ENCODE results near the gene INPP5A.
A peak's percentile ranks its signal among the peaks of the same experiment; 100 is the strongest.
"Not testable (repeated sequence)": the region's sequence is repeated elsewhere in the genome, so short reads cannot be mapped to it uniquely, and the experiment has no call there.

INPP5A gene

GRCh38 chr10:132679217-132679595 lies 141.6 kb downstream of the INPP5A start:
- TF ChIP-seq CTCF (IDR thresholded peaks at IDR 0.05; ENCODE audit: low read length, missing control alignments): no peak
- no peak for DNase-seq (ENCODE audit: low read depth)
- H3K4me3 ChIP-seq (replicated peaks; ENCODE audit: low read depth, low read length): no peak overlapping the region

- H3K4me3 ChIP-seq (replicated peaks; ENCODE audit: low read depth, low read length): no peak overlapping the region
- TF ChIP-seq CTCF (IDR thresholded peaks at IDR 0.05; ENCODE audit: low read length, missing control alignments): no peak
- no peak for DNase-seq (ENCODE audit: low read depth)
Measured at GRCh38 chr10:132679640-132680039, 142.1 kb downstream of the INPP5A start.

- DNase-seq (ENCODE audit: low read depth); H3K4me3 ChIP-seq (replicated peaks; ENCODE audit: low read depth, low read length): not testable (repeated sequence)
Measured at GRCh38 chr10:132680741-132681140, 143.2 kb downstream of the INPP5A start.

- H3K4me3 ChIP-seq (replicated peaks; ENCODE audit: low read depth, low read length): no peak overlapping the region
- TF ChIP-seq CTCF (IDR thresholded peaks at IDR 0.05; ENCODE audit: low read length, missing control alignments): no peak
- no peak for DNase-seq (ENCODE audit: low read depth)
Measured at GRCh38 chr10:132681858-132682755, 144.5 kb downstream of the INPP5A start.

GRCh38 chr10:132684164-132684891 lies 146.7 kb downstream of the INPP5A start:
- DNase-seq (ENCODE audit: low read depth): no peak
- no peak for TF ChIP-seq CTCF (IDR thresholded peaks at IDR 0.05; ENCODE audit: low read length, missing control alignments)
- no peak overlapping the region for H3K4me3 ChIP-seq (replicated peaks; ENCODE audit: low read depth, low read length)

- peak; percentile 62 for DNase-seq (ENCODE audit: low read depth)
- H3K4me3 ChIP-seq (replicated peaks; ENCODE audit: low read depth, low read length): peak overlapping the region; percentile 29
- TF ChIP-seq CTCF (IDR thresholded peaks at IDR 0.05; ENCODE audit: low read length, missing control alignments): no peak
Measured at GRCh38 chr10:132685101-132685891, 147.7 kb downstream of the INPP5A start.
